ENCODE results near the gene HKDC1.

Gene HKDC1

GRCh38 chr10:69215405-69216171 lies 4.5 kb upstream of the HKDC1 start:
- DNase-seq (ENCODE audit: low spot score), result no peak

DNA sequence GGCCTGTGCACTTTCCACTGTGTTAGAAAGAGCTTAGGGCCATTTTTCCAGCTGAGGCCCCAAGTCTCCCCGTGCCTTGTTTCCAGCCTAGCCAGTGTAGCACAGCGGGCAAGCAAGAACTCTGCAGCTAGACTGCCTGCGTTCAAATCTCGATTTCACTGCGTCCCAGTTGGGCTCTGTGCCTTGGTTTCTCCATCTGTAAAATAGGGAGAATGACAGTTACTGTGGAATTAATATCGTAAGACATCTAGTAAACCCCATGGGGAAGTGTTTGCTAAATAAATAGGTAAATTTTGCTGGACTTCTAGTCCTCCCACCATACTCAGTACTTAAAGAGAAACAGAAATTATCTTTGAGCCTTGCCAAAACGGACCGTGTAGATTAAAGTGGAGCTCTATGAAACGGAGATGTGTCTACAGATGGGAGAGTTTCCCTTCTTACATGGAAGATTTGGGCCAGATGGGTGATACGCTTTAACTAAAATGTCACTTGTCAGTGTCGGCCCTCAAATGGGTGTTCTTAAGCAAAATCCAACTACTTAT lies 3.5 kb upstream of the HKDC1 start:
- no peak for DNase-seq (ENCODE audit: low spot score)

GRCh38 chr10:69217119-69217754 lies 2.9 kb upstream of the HKDC1 start:
- peak; percentile 79 for DNase-seq (ENCODE audit: low spot score)

DNA sequence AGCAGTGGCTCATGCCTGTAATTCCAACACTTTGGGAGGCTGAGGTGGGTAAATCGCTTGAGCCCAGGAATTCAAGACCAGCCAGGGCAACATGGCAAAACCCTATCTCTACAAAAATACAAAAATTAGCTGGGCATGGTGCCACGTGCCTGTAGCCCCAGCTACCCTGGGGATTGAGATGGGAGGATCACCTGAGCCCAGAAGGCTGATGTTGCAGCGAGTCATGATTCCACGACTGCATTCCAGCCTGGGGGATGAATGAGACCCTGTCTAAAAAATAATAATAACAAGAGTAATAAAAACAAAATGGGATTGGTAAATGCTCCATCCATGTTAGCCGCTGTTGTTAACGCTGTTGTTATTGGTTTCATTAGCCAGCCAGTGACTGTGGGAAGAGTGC lies 1.3 kb upstream of the HKDC1 start:
- no peak for DNase-seq (ENCODE audit: low spot score)

- DNase-seq (ENCODE audit: low spot score), result no peak
These were observed 375 bp downstream of the HKDC1 start for GRCh38 chr10:69220507-69220906.

- peak; percentile 76 for DNase-seq (ENCODE audit: low spot score)
These were observed 2.3 kb downstream of the HKDC1 start for GRCh38 chr10:69222157-69223027.

GRCh38 chr10:69223028-69223342 lies 2.9 kb downstream of the HKDC1 start:
- DNase-seq (ENCODE audit: low spot score), result no peak

DNA sequence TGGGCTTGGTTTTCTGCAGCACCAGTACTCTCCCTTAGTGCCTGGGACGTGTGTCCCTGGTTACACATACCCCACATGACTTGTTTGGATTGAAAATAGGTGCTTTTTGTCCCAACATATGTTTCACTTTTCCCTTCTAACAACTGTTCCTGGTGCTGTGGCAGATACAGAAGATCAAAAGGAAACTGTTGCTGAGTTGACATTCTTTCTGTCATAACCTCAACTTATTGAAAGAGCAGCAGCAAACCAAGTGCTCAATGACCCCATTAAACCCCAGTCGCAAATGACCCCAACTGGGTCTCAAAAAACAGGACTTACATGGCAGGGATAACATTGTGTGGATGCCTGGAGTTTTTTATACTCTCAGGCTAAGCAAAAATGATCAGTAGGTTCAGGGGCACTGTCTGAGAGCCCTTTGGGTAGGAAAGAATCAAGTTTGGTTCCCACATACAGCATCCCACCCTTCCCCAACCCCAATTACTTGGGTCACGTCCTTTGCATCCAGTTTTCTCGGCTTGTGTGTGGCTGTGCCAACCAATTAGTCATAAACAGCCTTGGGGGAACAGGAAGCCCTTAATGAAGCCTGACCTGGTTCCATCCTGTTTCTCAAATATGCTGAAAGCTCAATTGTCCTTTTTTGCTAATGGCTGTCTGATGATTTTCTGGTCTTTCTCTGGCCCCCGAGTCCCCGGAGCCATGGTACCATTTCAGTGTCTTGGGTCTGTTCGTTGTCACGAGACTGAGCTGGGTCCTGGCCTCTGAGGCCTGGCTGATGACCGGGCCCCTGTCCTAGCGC lies 4.9 kb downstream of the HKDC1 start:
- peak; percentile 36 for DNase-seq (ENCODE audit: low spot score)

DNA sequence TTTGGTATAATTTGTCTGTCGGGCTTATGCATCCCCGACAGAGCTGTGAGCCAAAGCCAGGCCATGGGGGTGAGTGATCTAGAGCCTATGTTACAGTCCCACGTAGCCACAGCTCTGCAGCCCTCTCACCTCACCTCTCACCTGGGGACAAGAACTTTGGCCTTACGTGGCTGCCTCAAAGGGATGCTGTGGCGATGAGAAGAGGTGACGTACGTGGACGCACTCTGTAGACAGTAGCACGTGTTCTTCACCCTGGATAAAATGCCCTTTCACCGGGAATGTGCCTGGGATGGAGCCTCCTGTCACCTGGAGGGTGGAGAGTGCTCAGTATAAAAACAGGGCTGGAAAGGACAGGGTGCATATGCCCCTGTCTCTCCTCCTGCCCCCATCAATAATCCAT lies 5.5 kb downstream of the HKDC1 start:
- no peak for DNase-seq (ENCODE audit: low spot score)

DNA sequence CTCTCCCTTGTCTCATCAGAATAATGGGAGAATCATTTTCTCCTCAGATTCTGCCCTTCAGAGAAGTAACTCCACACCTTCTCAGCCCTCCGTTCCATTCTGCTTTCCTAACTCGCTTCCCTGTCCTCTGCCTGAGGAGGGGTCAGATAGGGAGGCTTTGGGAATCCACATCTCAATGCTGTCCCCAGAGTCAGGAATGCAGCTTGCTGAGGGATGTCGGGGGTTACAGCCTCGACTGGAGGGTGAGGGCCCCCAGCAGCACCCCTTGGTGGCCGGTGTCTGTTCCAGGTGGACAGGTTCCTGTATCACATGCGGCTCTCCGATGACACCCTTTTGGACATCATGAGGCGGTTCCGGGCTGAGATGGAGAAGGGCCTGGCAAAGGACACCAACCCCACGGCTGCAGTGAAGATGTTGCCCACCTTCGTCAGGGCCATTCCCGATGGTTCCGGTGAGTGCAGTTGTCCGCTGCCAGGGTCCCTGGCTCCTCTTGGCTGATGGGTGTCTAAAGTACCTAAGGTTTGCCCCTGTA lies 6.9 kb downstream of the HKDC1 start:
- DNase-seq (ENCODE audit: low spot score), result no peak

DNA sequence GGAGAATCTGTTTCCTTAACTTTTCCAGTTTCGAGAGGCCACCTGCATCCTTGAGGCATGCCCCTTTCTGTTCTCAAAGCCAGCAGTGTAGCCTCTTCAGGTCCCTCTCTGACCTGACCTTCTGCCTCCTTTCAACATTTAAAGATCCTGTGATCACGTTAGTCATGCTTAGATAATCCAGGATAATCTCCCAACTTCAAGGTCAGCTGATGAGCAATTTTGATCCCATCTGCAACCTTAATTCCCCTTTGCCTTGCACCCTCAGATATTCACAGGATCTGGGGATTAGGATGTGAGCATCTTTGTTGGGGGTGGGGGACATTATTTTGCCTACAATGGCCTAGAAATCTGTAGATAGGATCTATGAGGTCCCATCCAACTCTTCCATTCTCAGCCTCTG lies 8.0 kb downstream of the HKDC1 start:
- no peak for DNase-seq (ENCODE audit: low spot score)

DNA sequence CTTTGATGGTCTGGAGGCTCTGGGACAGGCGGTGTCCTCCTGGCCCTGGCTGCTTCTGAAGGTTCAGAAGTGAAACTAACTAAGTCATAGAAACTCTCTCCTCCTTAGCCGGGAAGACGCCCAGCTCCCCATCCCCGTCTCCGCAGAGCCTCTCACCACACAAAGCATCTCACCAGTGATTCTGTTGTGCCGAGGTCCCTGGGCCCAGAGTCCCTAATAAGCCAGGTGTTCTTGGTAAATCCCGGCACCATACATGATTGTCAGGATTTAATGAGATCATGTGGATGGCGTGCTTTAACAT lies 9.4 kb downstream of the HKDC1 start:
- no peak for DNase-seq (ENCODE audit: low spot score)

- DNase-seq (ENCODE audit: low spot score), result no peak
These were observed 10.0 kb downstream of the HKDC1 start for GRCh38 chr10:69230128-69230527.

DNA sequence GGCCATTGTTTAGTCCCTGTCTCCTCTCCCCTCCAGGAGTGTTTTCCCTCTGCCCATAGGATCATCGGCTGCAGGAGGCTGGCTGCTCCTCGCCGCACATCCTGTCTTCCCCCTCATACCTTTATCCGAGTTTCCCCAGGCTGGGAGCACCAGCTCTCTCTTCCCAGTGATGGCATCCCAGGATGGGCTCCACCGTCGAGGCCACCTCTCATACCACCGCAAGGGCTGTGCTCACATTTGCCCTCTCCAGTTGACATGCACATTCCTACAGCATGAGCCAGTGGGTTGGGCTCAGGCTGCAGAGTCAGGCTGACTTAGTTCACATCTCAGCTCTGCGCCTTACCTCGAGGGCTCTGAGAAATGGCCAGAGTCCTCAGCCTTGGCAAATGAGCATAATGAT lies 12.1 kb downstream of the HKDC1 start:
- peak; percentile 88 for DNase-seq (ENCODE audit: low spot score)

DNA sequence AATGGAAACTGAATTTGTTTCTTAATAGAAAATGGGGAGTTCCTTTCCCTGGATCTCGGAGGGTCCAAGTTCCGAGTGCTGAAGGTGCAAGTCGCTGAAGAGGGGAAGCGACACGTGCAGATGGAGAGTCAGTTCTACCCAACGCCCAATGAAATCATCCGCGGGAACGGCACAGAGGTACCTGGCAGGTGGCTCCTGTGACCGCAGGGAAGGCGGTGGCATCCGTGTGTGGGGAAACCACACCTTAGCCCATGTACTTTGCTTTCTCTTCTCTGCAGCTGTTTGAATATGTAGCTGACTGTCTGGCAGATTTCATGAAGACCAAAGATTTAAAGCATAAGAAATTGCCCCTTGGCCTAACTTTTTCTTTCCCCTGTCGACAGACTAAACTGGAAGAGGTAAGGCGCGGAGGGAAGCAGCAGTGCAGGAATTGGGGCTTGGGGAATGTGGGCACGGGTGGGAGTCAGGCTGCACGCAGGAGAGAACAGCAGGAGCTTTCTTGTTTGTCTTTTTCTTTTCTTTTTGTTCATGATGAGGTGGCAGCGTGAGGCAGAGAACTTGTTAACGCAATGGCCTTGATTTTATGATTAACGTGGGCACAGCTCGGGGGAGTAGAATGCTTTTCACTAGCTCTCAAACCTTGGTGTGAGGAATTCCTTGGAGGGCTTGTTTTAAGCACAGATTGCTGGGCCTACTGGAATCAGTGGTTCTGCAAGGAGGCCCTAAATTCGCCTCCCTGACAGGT lies 12.8 kb downstream of the HKDC1 start:
- DNase-seq (ENCODE audit: low spot score), result no peak

DNA sequence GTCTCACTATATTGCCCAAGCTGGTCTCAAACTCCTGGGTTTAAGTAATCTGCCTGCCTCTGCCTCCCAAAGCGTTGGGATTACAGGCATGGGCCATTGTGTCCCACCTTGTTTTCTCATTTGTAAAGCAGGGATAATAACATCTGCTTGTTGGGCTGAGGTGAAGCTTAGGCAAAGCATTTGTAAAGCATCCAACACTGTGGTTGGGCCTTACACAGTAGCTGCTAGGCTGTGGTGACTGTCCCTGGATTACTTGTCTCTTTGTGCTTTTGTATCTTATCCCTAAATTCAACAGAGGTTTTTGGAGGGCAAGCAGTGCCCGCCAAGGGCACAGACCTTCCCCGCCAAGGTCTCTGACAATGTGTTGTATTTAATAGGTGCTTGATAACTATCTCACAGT lies 14.3 kb downstream of the HKDC1 start:
- DNase-seq (ENCODE audit: low spot score), result no peak

DNA sequence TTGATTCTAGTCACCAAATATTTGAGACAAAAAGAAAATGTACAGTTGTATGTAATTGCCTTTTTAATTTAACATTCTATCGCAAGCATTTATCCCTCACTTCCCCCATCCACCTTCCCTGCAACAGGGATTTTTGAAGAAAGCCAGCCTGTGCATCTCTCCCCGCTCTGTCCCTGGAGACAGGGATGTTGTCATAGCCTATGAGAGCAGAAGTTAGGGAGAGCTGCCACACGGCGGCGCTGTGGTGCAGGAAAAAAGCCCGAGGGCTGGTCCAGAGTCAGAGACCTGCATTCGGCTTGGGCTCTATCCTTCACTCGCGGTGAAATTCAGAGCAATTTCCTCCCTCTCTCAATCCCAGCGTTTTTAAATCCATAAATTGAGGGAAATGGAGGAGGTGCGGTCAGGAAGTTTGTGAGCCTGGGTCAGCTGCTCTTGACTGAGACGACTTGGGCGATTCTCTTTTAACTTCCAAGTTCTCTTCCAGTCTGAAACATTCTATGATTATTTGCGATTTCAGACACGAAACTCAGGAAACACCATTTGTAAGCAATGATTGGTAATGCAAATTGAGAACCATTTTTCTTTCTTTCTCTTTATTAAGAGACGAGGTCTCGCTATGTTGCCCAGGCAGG lies 17.5 kb downstream of the HKDC1 start:
- DNase-seq (ENCODE audit: low spot score), result peak; percentile 91

GRCh38 chr10:69239136-69239535 lies 19.0 kb downstream of the HKDC1 start:
- DNase-seq (ENCODE audit: low spot score), result no peak

GRCh38 chr10:69239816-69240434 lies 19.8 kb downstream of the HKDC1 start:
- peak; percentile 77 for DNase-seq (ENCODE audit: low spot score)

- no peak for DNase-seq (ENCODE audit: low spot score)
These were observed 20.3 kb downstream of the HKDC1 start for GRCh38 chr10:69240455-69240854.
